Brain pericyte (primary cell): ENCODE measurements around the gene MR1.
"Not testable (repeated sequence)": the region's sequence is repeated elsewhere in the genome, so short reads cannot be mapped to it uniquely, and the experiment has no call there.

Experiments used
- DNase-seq: peaks from one replicate; pipeline ENCODE4 v3.0.0-alpha.2; 2012; ENCODE audit warnings: low read depth, low spot score

MR1 gene

DNA sequence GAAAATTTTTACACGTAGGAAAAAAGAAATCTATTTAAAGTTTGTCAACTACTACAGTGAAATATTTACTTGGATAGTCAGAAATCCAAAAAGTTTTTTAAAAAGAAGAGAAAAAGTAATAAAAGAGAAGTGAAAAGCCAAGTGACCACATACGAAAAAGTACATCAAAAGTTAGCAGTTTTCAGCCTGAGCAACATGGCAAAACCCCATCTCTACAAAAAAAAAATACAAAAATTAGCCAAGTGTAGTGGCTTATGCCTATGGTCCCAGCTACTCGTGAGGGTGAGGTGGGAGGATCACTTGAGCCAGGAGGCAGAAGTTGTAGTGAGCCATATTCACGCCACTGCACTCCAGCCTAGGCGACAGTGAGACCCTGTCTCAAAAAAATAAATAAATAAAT, 5.2 kb upstream of the MR1 start:
- DNase-seq, result no peak

- DNase-seq, result no peak
Measured at GRCh38 chr1:181032535-181032934, 1.2 kb upstream of the MR1 start.

- peak; percentile 11 for DNase-seq
Measured at GRCh38 chr1:181033128-181033798, 520 bp upstream of the MR1 start.

DNA sequence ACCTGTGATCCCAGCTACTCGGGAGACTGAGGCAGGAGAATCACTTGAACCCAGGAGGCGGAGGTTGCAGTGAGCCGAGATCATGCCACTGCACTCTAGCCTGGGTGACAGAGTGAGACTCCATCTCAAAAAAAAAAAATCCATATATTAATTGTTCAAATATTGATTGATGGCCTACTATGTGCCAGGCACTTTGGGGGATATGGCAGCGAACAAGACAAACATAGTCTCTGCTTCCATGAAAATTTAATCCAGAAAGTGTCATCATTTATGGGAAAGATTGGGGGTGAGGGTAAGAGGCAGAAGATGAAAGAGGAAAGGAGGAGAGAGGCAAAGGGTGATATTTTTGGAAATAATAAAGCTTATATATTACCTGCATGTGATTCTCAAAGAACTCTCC, 1.4 kb downstream of the MR1 start:
- DNase-seq, result not testable (repeated sequence)

GRCh38 chr1:181036107-181036836, 2.5 kb downstream of the MR1 start:
- DNase-seq, result no peak

GRCh38 chr1:181037386-181037785, 3.6 kb downstream of the MR1 start:
- no peak for DNase-seq

DNA sequence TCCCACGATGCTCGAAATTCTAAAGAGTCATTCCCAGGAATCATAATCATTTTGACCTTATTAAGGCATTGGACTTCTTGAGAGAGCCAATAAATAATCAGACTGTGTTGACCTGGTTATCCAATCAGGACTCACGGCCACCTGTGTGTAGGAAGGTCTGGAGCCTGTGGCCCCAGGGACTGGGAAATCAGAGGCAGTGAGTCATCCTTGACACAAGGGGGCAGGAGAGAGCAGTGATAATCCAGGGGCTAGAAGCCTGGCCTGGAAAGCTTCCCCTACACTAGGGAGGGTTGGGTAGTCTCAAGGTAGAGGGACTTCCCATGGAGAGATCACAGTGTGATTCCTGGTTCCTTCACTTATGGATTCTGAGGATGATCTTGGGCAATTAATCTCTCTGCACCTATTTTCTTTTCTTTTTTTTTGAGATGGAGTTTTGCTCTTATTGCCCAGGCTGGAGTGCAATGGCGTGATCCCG, 4.7 kb downstream of the MR1 start:
- DNase-seq, result peak; percentile 15

DNA sequence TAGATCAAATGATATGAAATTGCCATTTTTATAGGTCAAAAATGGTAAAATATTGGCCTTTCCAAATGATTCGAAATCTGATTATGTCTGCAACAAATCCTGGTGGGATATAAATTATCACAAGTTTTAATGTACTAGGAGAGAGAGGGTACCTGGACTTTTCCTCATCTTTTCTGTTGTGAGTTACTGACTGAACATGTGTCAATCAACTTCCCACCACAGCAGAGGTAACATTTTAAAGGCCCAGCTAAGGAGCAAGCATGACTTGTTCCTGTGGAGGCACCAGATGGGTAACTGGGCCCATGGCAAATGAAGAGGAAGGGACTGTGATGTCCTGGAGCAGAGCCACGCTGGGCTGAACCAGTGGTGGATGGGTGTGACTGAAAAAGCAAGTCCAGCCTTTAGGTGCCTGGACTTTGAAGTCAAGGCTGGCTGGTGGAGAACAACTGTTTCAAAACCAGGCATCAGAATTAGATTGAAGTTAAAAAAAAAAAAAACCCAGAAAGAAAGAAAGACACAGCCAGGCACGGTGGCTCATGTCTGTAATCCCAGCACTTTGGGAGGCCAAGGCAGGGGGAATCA, 6.6 kb downstream of the MR1 start:
- no peak for DNase-seq

DNA sequence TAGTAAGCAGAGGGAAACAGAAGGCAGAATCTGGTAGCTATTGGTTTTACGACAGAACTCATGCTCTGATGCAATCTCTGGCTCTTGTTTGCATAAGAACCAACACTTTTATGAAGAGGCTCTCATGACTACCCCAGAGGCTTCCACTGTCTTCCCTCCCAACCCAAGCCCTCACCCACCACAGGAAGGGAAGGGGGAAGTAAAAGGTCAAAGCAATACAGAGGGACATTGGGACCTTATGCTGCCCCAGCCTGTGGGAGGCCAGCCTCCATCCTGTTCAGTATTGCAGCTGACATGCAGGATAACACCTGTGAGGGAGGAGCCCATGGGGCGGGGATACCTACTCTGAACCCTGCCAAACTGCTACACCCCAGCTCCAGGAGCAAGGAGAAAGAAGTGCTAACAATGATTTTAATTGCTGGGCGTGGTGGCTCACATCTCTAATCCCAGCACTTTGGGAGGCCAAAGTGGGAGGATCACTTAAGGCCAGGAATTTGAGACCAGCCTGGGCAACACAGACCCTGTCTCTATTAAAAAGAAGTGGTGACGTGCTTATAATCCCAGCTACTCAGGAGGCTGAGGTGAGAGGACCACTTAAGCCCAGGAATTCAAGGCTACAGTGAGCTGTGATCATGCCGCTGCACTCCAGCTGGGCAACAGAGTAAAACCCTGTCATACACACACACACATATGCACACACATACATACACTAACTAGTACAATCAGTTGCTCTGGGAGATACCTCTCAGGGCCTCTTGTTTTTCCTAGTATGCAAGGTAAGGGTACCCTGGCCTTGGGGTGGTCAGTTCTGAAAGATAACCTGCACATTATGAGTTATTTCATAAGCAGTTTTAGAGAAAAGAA, 9.5 kb downstream of the MR1 start:
- DNase-seq, result no peak

DNA sequence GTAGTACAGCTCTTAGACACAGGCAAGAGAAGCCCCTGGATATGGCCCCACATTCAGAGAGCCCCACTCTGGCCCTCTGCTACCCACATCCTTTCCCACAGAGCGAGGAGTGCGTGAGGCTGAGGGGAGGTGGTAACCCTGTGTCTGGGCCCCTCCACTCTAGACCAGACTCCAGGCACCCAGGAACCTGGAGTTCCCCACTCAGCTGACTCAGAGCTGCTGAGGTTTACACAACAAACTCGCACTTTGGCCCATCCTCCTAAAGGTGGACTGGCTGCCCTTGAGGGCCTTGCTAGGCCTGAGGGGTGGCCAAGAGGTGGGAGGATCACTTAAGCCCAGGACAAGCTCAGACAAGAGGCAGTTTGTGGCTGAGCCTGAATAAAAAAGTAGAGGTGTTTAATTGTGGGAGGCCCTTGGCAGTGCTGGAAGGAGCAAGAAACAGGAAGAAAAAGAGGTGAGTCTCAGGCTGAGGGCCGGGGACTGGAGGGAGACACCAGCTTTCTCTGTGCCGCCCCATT, 10.7 kb downstream of the MR1 start:
- DNase-seq, result no peak

DNA sequence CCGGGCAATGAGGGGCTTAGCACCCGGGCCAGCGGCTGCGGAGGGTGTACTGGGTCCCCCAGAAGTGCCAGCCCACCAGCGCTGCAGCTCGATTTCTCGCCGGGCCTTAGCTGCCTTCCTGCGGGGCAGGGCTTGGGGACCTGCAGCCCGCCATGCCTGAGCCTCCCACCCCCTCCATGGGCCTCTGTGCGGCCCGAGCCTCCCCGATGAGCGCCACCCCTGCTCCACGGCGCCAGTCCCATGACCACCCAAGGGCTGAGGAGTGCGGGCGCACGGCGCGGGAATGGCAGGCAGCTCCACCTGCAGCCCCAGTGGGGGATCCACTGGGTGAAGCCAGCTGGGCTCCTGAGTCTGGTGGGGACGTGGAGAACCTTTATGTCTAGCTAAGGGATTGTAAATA, 12.2 kb downstream of the MR1 start:
- not testable (repeated sequence) for DNase-seq

DNA sequence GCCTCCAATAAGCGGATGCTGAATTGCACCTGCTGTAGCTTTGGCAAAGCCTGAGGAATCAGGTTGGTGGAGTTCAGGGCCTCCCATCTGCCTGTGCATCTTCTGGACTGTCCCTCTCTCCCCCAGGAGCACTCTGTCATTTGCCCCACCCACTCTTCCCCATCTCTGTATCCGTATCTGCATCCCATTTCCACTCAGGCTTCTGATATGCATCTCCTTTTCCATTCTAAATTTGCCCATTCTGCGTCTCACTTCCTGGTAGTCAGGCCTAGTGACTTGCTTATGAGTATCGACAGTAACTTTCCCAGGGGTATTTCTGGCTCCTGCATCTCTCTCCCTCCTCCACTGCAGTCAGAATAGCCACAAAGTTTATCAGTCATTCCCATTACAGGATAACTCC, 15.6 kb downstream of the MR1 start:
- no peak for DNase-seq

- no peak for DNase-seq
Measured at GRCh38 chr1:181050922-181051321, 17.1 kb downstream of the MR1 start.

DNA sequence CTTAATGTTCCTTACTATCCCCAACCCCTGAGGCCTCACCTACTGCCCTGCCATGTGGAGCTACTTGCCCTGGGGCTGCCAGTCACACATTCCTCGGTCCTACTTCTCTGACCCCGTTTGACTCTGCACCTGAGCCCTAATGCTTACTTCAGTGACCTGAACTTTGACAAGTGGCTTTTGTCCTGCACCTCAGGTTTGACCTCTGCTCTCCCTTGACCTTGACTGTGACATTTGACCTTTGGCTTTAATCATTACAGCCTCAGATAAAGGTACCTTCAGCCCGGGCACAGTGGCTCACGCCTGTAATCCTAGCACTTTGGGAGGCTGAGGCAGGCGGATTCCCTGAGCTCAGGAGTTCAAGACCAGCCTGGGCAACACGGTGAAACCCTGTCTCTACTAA, 22.8 kb downstream of the MR1 start:
- no peak for DNase-seq

DNA sequence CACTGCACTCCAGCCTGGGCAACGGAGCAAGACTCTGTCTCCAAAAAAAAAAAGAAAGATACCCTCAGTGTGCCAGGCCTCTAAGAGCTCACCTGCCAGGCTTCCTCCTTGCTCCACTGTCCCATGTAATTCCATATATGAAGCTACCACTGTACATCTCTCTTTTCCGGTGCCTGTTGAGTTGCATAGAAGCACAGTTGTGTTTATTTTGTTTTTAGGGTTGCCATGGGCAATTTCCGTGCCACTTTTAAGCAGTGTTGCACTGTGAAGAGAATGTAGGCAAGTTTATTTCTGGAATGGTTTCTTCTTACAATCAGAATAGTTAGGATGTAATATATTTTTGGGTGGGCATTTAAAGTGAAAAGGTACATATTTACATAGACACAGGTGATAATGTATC, 23.3 kb downstream of the MR1 start:
- no peak for DNase-seq

GRCh38 chr1:181059435-181059834, 25.7 kb downstream of the MR1 start:
- no peak for DNase-seq

GRCh38 chr1:181060066-181060465, 26.3 kb downstream of the MR1 start:
- DNase-seq, result no peak

- DNase-seq, result not testable (repeated sequence)
Measured at GRCh38 chr1:181060947-181061346, 27.2 kb downstream of the MR1 start.

DNA sequence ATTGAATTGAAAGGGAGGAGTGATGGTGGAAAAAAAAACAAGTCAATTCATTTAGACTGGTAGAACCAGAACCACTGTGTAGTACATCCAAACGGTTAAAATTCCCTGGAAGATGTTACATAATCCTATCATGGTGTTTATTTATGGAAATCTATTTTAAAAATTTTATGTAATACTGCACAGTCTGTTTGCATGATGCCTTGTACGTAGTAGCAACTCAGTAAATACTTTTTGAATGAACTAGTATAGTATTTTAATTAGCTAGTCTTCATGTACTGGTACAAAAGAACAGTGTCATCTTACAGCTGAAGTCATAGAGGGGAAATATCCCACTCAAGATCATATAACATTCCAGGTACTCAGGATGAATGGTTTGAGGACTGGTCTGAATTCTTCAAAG, 27.7 kb downstream of the MR1 start:
- DNase-seq, result no peak

- no peak for DNase-seq
Measured at GRCh38 chr1:181061891-181062835, 28.4 kb downstream of the MR1 start.
